Measurements from ENCODE around the gene ADCY7. TPM values are rescaled to one million over a fixed set of nuclear protein-coding genes. Genes with fewer than 3 reads are reported as not detected.

The ADCY7 gene
- total RNA-seq, 1 experiment from 2014 or later: 13.1 TPM

DNA sequence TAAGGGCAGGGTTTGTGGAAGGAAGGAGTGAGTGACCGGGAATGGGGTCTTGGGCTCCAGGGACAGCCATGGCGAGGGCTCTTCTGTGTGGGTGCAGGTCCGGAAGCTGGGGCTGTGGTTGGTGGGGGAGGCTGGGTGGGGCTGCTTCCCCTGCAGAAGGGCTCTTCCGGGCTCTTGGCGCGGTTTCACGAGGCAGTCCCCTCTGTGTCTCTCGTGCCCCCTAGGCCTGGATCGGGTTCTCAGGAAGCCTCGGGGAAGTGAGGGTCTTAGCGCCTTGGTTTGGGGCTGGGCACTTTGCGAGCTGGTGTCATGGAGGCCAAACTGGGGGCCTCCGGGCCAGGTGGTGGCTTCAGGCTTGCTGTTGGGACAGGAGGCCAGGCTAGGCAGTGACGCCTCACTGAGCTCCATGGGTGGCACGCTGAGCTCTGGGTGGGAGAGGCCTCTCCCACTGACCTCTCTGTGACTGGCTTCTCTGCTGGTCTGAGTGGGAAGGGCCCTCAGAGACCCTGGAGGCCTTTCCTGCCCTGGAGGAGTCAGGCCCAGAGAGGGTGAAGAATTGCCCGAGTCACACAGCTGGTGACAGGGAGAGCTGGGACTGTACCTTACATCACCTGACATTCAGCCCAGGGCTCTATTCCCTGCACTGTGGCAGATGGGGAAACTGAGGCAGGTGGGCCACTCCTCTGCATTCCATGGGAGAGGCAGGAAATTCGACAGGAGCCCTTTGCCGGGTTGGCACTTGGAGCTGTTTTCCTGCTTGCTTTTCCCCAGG is 8.2 kb downstream of the ADCY7 start:
- no peaks in the 10 kb centered on the region for H3K27me3 ChIP-seq (ENCODE audit: low read length)
- no peak overlapping the region for H3K4me3 ChIP-seq (ENCODE audit: low read length)
- H2AFZ ChIP-seq (ENCODE audit: low read length): no peak overlapping the region
- intact Hi-C loops (cut with micrococcal nuclease): no loop called here
- no peak for DNase-seq
- H3F3A ChIP-seq (ENCODE audit: low read length, unreplicated experiment): no peaks in the 10 kb centered on the region
- H3K27ac ChIP-seq (ENCODE audit: low read length): no peak overlapping the region
- H3K4me2 ChIP-seq (ENCODE audit: low read length): no peak overlapping the region
- ATAC-seq: no peak
- no peaks in the 10 kb centered on the region for H3K79me2 ChIP-seq (ENCODE audit: low read length)
- H3K9me3 ChIP-seq (ENCODE audit: low read length): no peaks in the 10 kb centered on the region
- no peak for TF ChIP-seq EZH2 (IDR thresholded peaks at IDR 0.05; ENCODE audit: low read length, unreplicated experiment)
- no peak for TF ChIP-seq EZH2phosphoT487 (IDR thresholded peaks at IDR 0.05; ENCODE audit: borderline replicate concordance, low read length)
- TF ChIP-seq CTCF (conservative IDR thresholded peaks at IDR 0.05; ENCODE audit: low read depth, low read length): no peak
- H3K36me3 ChIP-seq (ENCODE audit: low read depth, low read length): no peaks in the 10 kb centered on the region
- H3K4me1 ChIP-seq (ENCODE audit: insufficient read depth, low read length): no peaks in the 10 kb centered on the region
- CTCF ChIA-PET: interaction anchor here (0.6 kb wide), 1 partner anchor 12 kb away, joined by 6 read pairs; no protein-coding TSS in a partner anchor
- no TSS peak for BruUV-seq (replicated peaks)
- H4K20me1 ChIP-seq (ENCODE audit: low read length): no peaks in the 10 kb centered on the region
- no peak overlapping the region for H3K9ac ChIP-seq (ENCODE audit: low read length)
- no peaks in the 10 kb centered on the region for H3K9me2 ChIP-seq (replicated peaks; ENCODE audit: low read length)
- POLR2A ChIA-PET (ENCODE audit: unreplicated experiment): no interaction called here

DNA sequence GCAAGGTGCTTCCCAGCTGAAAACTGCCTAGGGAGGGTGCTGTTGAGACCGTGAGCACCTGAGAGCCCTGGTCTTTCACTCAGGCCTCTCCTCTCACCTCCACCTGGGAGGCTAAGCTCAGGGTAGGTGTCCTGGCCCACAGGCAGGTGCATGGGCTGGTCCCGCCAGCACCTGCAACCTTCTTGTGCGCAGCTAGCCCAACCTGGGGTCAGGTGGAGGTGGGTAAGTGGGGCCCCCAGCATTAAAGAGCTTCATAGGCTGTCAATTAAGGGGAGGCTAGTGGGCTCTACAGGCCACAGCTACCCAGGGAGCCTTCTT is 8.7 kb downstream of the ADCY7 start:
- no peaks in the 10 kb centered on the region for H3K9me2 ChIP-seq (replicated peaks; ENCODE audit: low read length)
- no peak for ATAC-seq
- H3F3A ChIP-seq (ENCODE audit: low read length, unreplicated experiment): no peaks in the 10 kb centered on the region
- no peak overlapping the region for H3K4me2 ChIP-seq (ENCODE audit: low read length)
- no peaks in the 10 kb centered on the region for H3K9me3 ChIP-seq (ENCODE audit: low read length)
- ChIA-PET CTCF (interaction anchor here (0.6 kb wide), 1 partner anchor 11 kb away, joined by 6 read pairs; no protein-coding TSS in a partner anchor), POLR2A (ENCODE audit: unreplicated experiment) (no interaction called here)
- H4K20me1 ChIP-seq (ENCODE audit: low read length): no peaks in the 10 kb centered on the region
- intact Hi-C loops (cut with micrococcal nuclease): no loop called here
- H3K79me2 ChIP-seq (ENCODE audit: low read length): no peaks in the 10 kb centered on the region
- DNase-seq: no peak
- no peaks in the 10 kb centered on the region for H3K4me1 ChIP-seq (ENCODE audit: insufficient read depth, low read length)
- no TSS peak for BruUV-seq (replicated peaks)
- no peak overlapping the region for H3K9ac ChIP-seq (ENCODE audit: low read length)
- no peaks in the 10 kb centered on the region for H3K27me3 ChIP-seq (ENCODE audit: low read length)
- no peak overlapping the region for H2AFZ ChIP-seq (ENCODE audit: low read length)
- TF ChIP-seq CTCF (conservative IDR thresholded peaks at IDR 0.05; ENCODE audit: low read depth, low read length): no peak
- TF ChIP-seq EZH2 (IDR thresholded peaks at IDR 0.05; ENCODE audit: low read length, unreplicated experiment): no peak
- no peak for TF ChIP-seq EZH2phosphoT487 (IDR thresholded peaks at IDR 0.05; ENCODE audit: borderline replicate concordance, low read length)
- no peaks in the 10 kb centered on the region for H3K36me3 ChIP-seq (ENCODE audit: low read depth, low read length)
- no peak overlapping the region for H3K4me3 ChIP-seq (ENCODE audit: low read length)
- H3K27ac ChIP-seq (ENCODE audit: low read length): no peak overlapping the region
